Astrocyte (in vitro differentiated cells and primary cell): ENCODE data around the gene TEX13D. TPM values are rescaled to one million over a fixed set of nuclear protein-coding genes. Genes with fewer than 3 reads are reported as not detected.

Source experiments
- DNase-seq: peaks from one replicate; pipeline ENCODE4 v3.0.0-alpha.2; 2010; ENCODE audit warnings: low read depth
- FAIRE-seq: peaks from 2 replicates; lab custom pipeline; 2011; peaks lifted over from hg19 to GRCh38; lab: Jason Lieb, UNC
- H2AFZ ChIP-seq: 2 replicates; pipeline ENCODE4 v1.6.0; 2012; ENCODE audit warnings: low read depth, low read length, inconsistent platforms
- H3K27ac ChIP-seq: 2 replicates; pipeline ENCODE4 v1.5.1; 2011; ENCODE audit warnings: low read depth, low read length, inconsistent platforms
- H3K27me3 ChIP-seq: 2 replicates; pipeline ENCODE4 v1.6.0; 2011; ENCODE audit warnings: low read length, inconsistent platforms; ENCODE audit not compliant: insufficient read depth
- H3K36me3 ChIP-seq: 2 replicates; pipeline ENCODE4 v1.5.1; 2011; ENCODE audit warnings: low read length, inconsistent platforms; ENCODE audit not compliant: insufficient read depth
- H3K4me1 ChIP-seq: 2 replicates; pipeline ENCODE4 v1.5.1; 2011; ENCODE audit warnings: low read length, inconsistent platforms; ENCODE audit not compliant: insufficient read depth
- H3K4me2 ChIP-seq: 2 replicates; pipeline ENCODE4 v1.6.0; 2012; ENCODE audit warnings: low read length, inconsistent platforms
- H3K4me3 ChIP-seq: 2 replicates; pipeline ENCODE4 v1.5.1; 2011; ENCODE audit warnings: low read depth, mild to moderate bottlenecking, low read length, inconsistent platforms; ENCODE audit not compliant: insufficient read depth
- H3K79me2 ChIP-seq: 2 replicates; pipeline ENCODE4 v1.6.0; 2012; ENCODE audit warnings: mild to moderate bottlenecking, low read length, inconsistent platforms; ENCODE audit not compliant: insufficient read depth
- H3K9ac ChIP-seq: 2 replicates; pipeline ENCODE4 v1.6.0; 2012; ENCODE audit warnings: mild to moderate bottlenecking, low read length, inconsistent platforms
- H3K9me3 ChIP-seq: 2 replicates; pipeline ENCODE4 v1.5.1; 2012; ENCODE audit warnings: low read depth, mild to moderate bottlenecking, low read length, inconsistent platforms; ENCODE audit not compliant: insufficient read depth
- H4K20me1 ChIP-seq: 2 replicates; pipeline ENCODE4 v1.6.0; 2012; ENCODE audit warnings: low read length, inconsistent platforms; ENCODE audit not compliant: insufficient read depth
- H3K27ac Mint-ChIP-seq: one replicate; pipeline ENCODE4 v1.8.0; 2021; ENCODE audit warnings: mild to moderate bottlenecking, mixed read lengths; ENCODE audit not compliant: unreplicated experiment
- H3K27me3 Mint-ChIP-seq: one replicate; pipeline ENCODE4 v1.8.0; 2021; ENCODE audit warnings: low read depth, mixed read lengths; ENCODE audit not compliant: unreplicated experiment
- H3K36me3 Mint-ChIP-seq: one replicate; pipeline ENCODE4 v1.8.0; 2021; ENCODE audit warnings: low read depth, mixed read lengths; ENCODE audit not compliant: unreplicated experiment
- H3K4me1 Mint-ChIP-seq: one replicate; pipeline ENCODE4 v1.8.0; 2021; ENCODE audit warnings: low read depth, mixed read lengths; ENCODE audit not compliant: unreplicated experiment
- H3K4me3 Mint-ChIP-seq: one replicate; pipeline ENCODE4 v1.8.0; 2021; ENCODE audit warnings: mild to moderate bottlenecking, moderate library complexity, mixed read lengths; ENCODE audit not compliant: unreplicated experiment
- H3K9me3 Mint-ChIP-seq: one replicate; pipeline ENCODE4 v1.8.0; 2021; ENCODE audit warnings: mild to moderate bottlenecking, mixed read lengths; ENCODE audit not compliant: unreplicated experiment
- CTCF ChIP-seq: IDR thresholded peaks from 2 replicates; pipeline ENCODE4 v1.5.1; 2011; ENCODE audit warnings: low read depth, mild to moderate bottlenecking, inconsistent platforms, low read length, moderate library complexity; ENCODE audit not compliant: insufficient read depth
- EZH2 ChIP-seq: IDR thresholded peaks from 2 replicates; pipeline ENCODE4 v1.6.1; 2012; ENCODE audit warnings: mild to moderate bottlenecking, low read length, inconsistent platforms; ENCODE audit not compliant: insufficient read depth
- total RNA-seq: library from RNA; stranded (reverse); gene quantifications from 2 replicates; pipeline ENCODE4 v1.2.1, GENCODE V29; 2021

Gene TEX13D
- total RNA-seq, 1 donor from 2014 or later: not detected

DNA sequence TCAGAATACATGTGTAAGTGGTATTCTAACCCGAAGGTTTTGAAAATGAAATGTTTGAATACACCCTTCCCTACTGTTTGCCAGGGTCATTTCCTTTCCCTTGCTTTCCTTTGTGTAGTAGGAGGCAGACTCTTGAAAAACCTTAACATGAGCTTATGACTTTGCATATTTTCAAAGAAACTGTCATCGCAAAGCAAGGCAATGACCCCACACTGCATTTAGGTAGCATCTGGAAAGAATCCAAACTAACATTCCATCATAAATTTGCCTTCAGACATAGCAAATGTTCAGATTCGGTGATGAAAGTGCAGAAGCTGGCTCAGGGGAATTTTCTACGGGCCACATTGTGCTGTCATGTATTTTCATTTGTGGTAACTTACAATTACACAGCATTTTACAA lies 46.2 kb downstream of the TEX13D start:
- no peak for TF ChIP-seq EZH2
- TF ChIP-seq CTCF: no peak
- no peaks in the 10 kb centered on the region for H3K27me3 Mint-ChIP-seq
- Histone ChIP-seq H3K4me2 (no peak overlapping the region), H4K20me1 (no peaks in the 10 kb centered on the region), H3K79me2 (no peaks in the 10 kb centered on the region), H3K4me3 (no peak overlapping the region), H3K27me3 (no peaks in the 10 kb centered on the region), H3K9me3 (no peaks in the 10 kb centered on the region), H3K27ac (no peak overlapping the region), H2AFZ (no peak overlapping the region), H3K9ac (no peak overlapping the region), H3K4me1 (no peaks in the 10 kb centered on the region), H3K36me3 (no peaks in the 10 kb centered on the region)
- H3K27ac Mint-ChIP-seq: no peak overlapping the region
- peaks cover 5% of the 10 kb centered on the region for H3K4me1 Mint-ChIP-seq
- FAIRE-seq (peak; percentile 91), DNase-seq (no peak)
- no peaks in the 10 kb centered on the region for H3K36me3 Mint-ChIP-seq
- no peaks in the 10 kb centered on the region for H3K9me3 Mint-ChIP-seq
- H3K4me3 Mint-ChIP-seq: no peak overlapping the region

DNA sequence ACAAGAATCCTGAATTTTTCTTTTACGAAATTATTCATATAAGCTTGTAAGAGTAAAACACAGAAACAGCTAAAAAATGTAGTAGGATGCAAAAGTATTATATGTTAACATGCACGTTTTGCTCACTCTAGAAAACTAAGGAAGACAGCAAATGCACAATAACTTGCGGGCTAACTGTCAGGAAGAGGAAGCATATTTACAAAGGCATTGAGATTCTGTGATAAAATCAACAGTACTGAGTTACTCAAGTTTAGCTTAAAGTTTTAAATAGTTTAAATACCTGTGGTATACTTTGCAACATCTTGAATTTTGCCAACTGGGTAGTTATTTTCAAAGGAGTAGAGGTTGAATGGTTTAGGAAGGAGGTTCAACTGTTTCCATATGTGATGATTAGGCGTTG lies 50.9 kb downstream of the TEX13D start:
- Histone ChIP-seq H2AFZ (no peak overlapping the region), H3K36me3 (no peaks in the 10 kb centered on the region), H3K27ac (no peak overlapping the region), H4K20me1 (no peaks in the 10 kb centered on the region), H3K79me2 (no peaks in the 10 kb centered on the region), H3K4me3 (no peak overlapping the region), H3K4me1 (no peaks in the 10 kb centered on the region), H3K9ac (no peak overlapping the region), H3K4me2 (no peak overlapping the region), H3K9me3 (no peaks in the 10 kb centered on the region), H3K27me3 (no peaks in the 10 kb centered on the region)
- H3K36me3 Mint-ChIP-seq: no peaks in the 10 kb centered on the region
- H3K4me3 Mint-ChIP-seq: no peak overlapping the region
- FAIRE-seq (no peak), DNase-seq (no peak)
- TF ChIP-seq EZH2 (no peak), CTCF (no peak)
- H3K9me3 Mint-ChIP-seq: no peaks in the 10 kb centered on the region
- no peaks in the 10 kb centered on the region for H3K27me3 Mint-ChIP-seq
- H3K27ac Mint-ChIP-seq: no peak overlapping the region
- H3K4me1 Mint-ChIP-seq: peaks cover 5% of the 10 kb centered on the region

- Histone ChIP-seq H3K4me2 (no peak overlapping the region), H3K4me1 (no peaks in the 10 kb centered on the region), H3K27ac (no peak overlapping the region), H3K9ac (no peak overlapping the region), H3K79me2 (no peaks in the 10 kb centered on the region), H3K36me3 (no peaks in the 10 kb centered on the region), H3K27me3 (no peaks in the 10 kb centered on the region), H3K4me3 (no peak overlapping the region), H2AFZ (no peak overlapping the region), H3K9me3 (no peaks in the 10 kb centered on the region), H4K20me1 (no peaks in the 10 kb centered on the region)
- DNase-seq (no peak), FAIRE-seq (peak; percentile 29)
- Mint-ChIP-seq H3K9me3 (no peaks in the 10 kb centered on the region), H3K4me1 (peaks cover 2% of the 10 kb centered on the region), H3K36me3 (no peaks in the 10 kb centered on the region), H3K27me3 (no peaks in the 10 kb centered on the region), H3K4me3 (no peak overlapping the region), H3K27ac (no peak overlapping the region)
- TF ChIP-seq EZH2 (no peak), CTCF (no peak)
Observed at GRCh38 chrX:124386401-124386800, 53.9 kb downstream of the TEX13D start.

Other genes with a start within 250 kb of the TEX13D start
- not detected in 2 replicates for gene SH2D1A, start 13.9 kb downstream of the TEX13D start, total RNA-seq